SW 1271 (cell line): Measurements from ENCODE around the gene PKN1.
"Not testable (repeated sequence)": the region's sequence is repeated elsewhere in the genome, so short reads cannot be mapped to it uniquely, and the experiment has no call there.

Experiments
- DNase-seq, 2 experiments: peaks; one replicate each; lab custom pipeline; 2025; lab: John Stamatoyannopoulos, UW

PKN1 gene

DNA sequence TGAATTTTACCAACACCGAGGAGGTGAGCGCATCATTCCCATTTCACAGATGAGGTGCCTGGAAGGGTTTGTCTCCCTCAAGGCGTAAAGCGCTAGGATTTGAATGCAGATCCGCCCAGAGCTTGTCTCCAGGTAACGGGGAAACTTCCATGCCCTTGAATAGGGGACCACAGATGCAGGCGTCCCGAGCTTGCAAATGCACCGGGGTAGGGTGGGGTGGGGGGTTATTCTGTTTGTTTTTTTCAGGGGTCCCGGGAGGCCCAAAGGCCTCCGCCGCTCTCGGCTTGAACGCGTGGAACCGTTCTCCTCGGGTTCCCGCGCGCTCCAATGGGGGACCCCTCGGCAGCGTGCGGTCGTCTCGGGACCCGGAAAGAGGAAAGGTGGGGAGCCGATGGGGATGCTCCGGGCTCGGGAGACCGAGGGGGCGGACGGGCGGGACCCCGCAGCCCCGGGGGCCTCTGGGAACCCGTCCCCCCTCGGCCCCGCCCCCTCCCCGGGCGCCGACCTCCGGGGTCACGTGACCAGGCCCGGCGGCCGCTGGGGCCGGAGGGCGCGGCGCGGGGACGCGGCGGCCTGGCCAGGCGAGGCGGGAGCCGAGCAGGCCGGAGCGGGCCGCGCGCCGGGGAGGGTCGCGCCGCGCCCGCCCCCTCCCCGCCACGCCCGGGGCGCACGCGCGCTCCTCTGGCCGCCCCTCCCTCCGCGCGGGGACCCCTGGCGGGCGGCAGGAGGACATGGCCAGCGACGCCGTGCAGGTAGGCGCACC, at the start of gene PKN1:
Gene PKN1, plus strand, starts transcription at position 516 of the 763 bp plus-strand sequence. Its CDS starts 216 bp downstream, at position 732.
- peak in 1 of 2 experiments; percentile 21 for DNase-seq

DNA sequence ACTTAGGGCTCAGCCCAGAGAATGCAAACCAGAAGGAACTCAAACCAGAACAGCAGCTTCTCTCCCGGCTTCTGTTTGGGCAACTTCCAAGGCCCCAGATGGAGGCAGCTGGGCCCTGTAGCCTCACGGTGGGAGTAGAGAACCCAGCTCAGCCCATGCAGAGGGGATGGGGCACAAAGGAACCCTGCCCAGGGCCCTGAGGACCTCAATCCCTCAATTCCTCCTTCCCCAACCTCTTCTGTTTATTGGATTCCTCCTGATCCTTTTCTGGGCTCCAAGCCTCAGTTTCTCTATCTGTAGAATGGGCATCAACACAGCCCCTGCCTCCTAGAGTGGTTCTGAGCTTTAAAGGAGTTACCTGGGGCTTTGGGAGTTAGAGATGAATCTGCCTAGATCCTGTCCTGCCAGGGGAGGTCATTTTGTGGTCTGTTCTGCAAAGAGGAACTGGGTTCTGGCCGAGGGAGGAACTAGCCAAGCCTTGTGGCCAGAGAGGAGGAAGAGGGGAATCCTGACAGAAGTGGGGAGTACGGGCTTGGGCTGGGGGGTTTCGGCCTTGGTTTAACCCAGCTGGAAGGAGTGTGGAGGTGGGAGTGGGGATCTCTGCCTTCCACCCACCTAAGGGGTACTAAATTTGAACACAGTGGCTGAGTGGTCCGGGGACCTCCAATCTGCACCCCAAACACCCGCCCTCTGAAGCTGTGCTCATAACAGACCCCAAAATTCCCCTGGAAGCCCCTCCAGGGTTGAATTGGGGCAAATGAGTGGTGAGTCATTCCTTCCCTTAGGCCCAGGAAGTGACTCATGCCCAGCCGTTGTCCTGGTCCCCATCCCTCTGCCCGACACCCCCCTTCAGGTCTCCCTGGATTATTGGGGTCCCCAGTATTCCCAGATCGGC, 49.2 kb upstream of the PKN1 start:
- no peak for DNase-seq

DNA sequence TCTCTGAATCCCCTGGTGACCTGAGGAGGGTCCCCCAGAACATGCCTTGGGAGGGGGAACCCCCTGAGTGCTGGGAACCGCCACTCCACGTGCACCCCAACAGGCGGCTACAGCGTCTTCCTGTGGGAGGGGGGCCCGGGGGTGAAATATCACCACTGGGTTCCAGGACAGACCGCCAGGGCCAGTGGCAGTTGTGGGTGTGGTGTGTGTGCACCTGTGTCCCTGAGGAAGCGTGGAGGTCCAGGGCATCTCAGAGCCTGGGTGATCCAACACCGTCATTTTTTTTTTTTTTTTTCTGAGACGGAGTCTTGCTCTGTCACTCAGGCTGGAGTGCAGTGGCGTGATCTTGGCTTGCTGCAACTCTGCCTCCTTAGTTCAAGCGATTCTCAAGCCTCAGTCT, 47.6 kb upstream of the PKN1 start:
- no peak for DNase-seq

DNA sequence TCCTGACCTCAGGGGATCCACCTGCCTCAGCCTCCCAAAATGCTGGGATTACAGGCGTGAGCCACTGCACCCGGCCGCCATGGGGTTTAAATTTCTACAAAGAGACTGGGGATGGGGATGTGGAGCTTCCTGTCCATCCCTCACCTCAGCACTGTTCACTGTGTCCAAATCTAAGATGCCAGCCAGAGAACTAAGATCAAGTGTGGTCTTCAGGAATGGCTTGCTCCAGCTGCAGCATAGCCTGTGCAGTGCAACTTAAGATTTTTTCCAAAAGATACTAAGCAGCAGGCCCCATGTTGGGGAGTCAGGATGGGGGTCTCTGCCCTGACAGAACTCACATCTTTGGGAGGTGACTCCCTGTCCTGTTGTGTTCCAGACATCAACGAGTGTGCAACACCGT, 42.6 kb upstream of the PKN1 start:
- DNase-seq: no peak

DNA sequence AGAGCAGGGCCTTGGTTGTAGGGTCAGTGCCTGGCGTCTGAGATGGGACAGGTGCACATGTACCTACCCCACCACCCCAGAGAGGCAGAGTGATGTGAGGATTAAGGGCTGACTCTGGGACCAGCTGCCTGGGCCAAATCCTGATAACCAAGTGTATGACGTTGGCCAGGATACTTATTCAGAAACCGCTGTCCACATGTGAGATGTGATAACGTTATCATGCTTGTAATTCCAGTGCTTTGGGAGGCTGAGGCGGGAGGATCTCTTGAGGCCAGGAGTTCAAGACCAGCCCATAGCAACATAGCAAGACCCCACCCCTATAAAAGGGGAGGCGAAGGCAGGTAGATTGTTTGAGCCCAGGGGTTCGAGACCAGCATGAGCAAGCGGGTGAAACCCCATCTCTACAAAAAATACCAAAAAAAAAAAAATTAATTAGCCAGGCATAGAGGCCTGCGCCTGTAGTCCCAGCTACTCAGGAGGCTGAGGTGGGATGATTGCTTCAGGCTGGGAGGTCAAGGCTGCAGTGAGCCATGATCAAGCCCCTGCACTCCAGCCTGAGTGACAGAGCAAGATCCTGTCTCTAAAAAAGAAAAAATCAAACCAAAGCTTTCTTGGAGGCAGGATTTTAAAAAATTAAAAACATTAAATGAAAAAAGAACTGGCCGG, 41.8 kb upstream of the PKN1 start:
- DNase-seq: no peak

DNA sequence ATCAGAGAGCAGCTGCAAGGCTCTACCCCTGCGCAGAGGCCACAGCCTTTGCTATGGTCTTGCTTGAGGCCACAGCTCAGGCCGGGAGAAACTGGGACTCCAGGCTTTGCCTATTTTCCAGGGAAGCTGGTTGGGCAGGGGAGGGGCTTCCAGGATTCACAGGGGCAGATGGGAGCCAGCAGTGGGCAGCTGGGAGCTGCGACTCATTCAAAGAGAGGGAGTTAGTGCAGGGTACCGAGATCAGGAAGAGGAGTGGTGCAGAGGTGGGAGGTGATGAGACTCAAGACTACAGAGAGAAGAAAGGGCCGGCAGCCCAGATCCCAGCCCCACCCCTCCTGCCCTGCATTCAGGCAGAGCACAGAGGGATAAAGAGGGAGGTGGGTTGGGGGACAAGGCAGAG, 39.8 kb upstream of the PKN1 start:
- no peak for DNase-seq

DNA sequence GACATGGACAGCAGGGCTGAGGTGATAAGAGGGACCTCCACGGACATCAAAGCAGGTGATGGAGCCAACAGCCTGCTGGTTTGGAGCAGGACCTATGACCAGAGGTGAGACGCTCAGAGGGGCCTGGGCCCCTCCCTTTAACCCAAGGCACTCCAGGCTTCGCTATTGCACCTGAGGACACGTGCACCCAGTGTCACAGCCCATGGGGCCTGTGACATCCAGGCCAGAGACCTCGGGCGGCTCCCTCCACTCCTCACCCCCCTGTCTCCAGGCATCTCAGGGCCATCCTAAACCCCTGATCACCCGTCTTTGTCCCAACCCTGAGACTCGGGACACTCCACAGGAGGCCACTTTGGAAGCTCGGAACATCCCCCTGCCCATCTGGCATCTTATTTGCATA, 38.9 kb upstream of the PKN1 start:
- no peak for DNase-seq

DNA sequence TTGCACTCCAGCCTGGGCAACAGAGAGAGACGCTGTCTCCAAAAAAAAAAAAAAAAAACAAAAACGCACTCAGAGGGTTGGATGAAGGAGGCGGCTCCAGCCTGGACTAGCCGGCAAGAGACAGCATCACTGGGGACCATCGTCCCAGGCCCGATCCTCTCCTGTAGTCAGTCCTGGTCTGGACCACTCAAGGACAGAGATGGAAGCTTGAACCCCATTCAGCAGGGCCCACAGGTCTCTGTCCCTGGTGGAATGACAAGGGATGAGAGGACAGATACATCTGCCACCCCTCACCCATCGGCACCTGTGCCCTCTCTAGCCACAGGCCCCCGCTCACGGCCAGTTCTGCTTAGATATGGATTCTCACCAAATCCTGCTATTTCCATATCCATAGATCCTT, 37.8 kb upstream of the PKN1 start:
- DNase-seq: no peak

DNA sequence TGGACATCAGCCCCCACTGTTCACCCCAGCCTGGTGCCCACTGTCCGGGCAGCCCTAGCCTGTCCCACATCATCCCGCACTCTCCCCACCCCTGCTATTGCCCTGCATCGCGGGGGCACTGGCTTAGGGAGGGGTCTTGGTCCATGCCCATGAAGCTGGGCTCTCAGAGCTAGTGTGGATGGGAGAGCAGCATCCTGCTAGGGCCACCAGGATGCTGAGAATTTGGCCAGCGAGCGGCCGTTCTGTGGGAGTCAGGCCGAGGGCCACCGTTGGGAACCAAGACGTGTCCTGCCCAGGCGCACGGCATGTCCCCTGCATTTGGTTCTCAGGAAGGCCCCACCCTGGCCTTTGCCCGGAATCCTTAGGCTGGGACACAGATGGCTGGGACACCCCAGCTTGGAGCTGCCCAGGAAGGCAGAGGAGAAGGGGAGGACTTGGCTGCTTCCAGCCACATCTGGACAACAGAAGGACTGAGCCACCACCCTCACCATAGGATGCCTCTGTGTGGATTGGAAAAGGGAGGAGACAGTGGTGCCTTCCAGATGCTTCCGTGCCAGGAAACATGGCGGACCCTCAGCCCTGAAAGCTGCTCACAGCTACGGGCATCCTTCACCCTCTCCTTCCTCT, 37.3 kb upstream of the PKN1 start:
- no peak for DNase-seq

DNA sequence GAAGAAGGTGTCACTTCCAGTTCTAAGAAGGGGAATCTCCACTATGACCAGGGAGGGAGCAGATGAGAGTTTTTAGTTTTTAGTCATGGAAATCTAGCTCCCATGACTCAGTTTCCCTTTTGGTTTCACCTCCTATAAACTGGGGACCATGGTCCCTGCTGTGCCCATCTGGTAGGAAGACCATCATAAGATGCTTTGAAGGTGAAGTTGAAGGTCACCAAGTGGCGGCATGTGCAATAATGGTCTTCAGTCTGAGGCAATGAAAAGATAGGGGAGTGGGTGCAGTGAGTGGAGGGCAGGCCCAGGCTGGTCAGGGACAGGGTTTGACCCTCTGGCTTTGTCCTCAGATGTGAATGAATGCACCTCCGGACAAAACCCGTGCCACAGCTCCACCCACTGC, 36.4 kb upstream of the PKN1 start:
- DNase-seq: not testable (repeated sequence)

DNA sequence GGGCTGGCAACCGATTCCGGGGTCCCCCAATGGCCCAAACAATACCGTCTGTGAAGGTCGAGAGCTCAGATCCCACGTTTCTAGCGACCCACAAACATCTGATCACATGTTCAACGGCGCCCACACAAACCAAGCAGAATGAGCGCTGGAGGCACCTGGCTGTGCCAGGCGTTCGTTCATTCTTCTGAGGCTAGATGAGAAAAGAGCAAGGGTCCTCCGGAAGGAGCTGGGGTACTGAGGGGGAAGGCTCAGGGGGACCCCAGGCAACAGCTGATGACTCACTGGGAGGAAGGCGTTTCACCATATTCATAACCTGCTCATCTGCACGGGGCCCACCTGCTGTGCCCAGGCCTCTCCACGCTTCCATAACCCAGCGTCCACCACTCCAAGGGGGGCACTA, 35.9 kb upstream of the PKN1 start:
- DNase-seq: not testable (repeated sequence)

DNA sequence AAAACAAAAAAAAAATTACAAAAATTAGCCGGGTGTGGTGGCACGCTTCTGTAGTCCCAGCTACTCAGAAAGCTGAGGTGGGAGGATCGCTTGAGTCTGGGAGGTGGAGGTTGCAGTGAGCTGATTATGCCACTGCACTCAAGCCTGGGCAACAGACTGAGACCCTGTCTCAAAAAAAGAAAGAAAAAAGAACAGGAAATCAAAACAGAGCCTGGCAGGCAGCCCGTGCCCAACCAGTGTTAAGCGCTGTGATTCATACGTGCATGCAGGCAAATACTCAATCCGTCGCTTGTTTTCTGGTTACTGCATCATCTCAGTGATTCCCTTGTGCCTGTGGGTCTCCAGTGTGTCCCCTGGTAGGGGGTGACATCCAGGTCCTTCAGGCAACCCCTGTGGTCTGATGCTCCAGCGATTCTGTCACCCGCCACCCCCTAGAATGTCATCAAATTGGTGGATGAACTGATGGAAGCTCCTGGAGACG, 32.1 kb upstream of the PKN1 start:
- no peak for DNase-seq

DNA sequence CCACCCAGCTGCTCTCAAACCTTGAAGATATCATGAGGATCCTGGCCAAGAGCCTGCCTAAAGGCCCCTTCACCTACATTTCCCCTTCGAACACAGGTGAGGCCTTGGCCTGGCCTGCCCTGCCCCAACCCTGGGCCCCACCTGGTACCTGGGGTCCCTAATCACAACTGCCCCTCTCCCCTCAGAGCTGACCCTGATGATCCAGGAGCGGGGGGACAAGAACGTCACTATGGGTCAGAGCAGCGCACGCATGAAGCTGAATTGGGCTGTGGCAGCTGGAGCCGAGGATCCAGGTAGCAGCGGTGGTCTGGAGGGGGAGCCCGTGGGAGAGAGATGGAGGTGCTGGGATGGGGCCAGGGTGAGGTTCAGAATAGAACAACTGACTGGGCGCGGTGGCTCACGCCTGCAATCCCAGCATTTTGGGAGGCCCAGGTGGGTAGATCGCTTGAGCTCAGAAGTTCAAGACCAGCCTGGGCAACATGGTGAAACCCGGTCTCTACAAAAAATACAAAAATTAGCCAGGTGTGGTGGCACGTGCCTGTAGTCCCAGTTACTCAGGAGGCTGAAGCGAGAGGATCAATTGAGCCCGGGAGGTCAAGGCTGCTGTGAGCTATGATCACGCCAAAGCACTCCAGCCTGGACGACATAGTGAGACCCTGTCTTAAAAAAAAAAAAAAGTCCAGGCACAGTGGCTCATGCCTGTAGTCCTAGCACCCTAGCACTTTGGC, 31.5 kb upstream of the PKN1 start:
- DNase-seq: no peak

DNA sequence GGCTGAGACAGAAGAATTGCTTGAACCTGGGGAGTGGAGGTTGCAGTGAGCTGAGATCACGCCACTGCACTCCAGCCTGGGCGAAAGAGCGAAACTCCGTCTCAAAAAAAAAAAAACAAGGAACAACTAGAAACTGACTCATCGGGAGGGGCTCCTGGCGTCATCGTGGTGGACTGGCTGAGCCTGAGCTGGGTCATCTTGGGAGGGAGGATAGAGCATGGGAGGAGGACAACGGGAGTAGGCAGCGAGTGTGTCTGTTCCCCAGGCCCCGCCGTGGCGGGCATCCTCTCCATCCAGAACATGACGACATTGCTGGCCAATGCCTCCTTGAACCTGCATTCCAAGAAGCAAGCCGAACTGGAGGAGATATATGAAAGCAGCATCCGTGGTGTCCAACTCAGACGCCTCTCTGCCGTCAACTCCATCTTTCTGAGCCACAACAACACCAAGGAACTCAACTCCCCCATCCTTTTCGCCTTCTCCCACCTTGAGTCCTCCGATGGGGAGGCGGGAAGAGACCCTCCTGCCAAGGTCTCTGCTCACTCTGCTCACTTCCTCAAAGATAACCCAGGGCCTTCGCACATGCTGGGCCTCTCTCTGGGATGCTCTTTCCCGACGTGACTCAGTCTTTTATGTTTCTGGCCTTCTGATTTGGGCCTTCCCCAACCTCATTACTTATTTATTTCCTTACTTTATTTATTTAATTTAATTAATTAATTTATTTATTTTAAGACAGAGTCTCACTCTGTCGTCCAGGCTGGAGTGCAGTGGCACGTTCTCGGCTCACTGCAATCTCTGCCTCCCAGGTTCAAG, 30.6 kb upstream of the PKN1 start:
- DNase-seq: peak in 1 of 2 experiments; percentile 13

DNA sequence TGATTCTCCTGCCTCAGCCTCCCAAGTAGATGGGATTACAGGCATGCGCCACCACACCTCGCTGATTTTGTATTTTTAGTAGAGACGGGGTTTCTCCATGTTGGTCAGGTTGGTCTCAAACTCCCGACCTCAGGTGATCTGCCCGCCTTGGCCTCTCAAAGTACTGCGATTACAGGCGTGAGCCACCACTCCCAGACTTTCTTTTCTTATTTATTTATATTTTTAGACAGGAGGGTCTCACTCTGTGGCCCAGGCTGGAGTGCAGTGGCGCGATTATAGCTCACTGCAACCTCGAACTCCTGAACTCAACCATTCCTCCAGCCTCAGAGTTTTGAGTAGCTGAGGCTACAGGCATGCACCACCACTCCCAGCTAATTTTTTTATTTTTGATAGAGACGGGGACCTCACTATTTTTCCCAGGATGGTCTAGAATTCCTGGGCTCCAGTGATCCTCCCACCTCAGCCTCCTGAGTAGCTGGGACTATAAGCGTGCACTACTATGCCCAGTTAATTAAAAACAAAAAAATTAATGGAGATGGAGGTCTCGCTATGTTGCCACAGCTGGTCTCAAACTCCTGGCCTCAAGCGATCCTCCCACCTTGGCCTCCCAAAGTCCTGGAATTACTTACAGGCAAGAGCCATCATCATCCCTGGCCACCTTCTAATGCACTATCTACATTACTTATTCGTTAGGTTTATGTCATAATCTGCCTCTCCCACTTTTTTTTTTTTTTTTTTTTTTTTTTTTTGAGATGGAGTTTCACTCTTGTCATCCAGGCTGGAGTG, 29.8 kb upstream of the PKN1 start:
- DNase-seq: not testable (repeated sequence)

DNA sequence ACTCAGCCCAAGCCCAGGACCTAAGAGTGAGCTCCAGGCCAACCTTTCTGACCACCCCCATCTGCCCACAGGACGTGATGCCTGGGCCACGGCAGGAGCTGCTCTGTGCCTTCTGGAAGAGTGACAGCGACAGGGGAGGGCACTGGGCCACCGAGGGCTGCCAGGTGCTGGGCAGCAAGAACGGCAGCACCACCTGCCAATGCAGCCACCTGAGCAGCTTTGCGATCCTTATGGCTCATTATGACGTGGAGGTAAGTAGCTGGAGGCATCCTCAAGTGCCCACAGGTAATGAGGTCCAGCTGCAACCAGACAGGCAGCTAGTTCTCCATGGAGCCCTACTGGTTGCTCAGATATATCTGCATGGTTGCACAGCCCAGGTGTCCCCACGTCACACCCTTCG, 28.8 kb upstream of the PKN1 start:
- DNase-seq: no peak

DNA sequence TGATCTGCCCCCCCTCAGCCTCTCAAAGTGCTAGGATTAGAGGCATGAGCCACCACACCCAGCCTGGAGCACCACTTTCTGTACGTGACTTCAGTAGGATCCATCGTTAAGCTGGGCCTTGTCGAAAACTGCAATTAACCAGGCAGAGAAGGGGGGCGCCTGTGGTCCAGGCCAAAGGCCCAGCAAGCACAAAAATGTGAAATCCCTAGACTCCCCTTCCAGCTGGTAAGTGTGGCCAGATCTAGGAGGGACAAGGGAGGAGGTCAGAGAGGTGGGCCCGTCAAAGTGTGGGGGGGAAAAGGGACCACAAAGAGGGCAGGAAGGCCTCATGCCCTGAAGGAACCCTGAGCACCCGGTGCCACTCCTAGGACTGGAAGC, 27.7 kb upstream of the PKN1 start:
- no peak for DNase-seq

DNA sequence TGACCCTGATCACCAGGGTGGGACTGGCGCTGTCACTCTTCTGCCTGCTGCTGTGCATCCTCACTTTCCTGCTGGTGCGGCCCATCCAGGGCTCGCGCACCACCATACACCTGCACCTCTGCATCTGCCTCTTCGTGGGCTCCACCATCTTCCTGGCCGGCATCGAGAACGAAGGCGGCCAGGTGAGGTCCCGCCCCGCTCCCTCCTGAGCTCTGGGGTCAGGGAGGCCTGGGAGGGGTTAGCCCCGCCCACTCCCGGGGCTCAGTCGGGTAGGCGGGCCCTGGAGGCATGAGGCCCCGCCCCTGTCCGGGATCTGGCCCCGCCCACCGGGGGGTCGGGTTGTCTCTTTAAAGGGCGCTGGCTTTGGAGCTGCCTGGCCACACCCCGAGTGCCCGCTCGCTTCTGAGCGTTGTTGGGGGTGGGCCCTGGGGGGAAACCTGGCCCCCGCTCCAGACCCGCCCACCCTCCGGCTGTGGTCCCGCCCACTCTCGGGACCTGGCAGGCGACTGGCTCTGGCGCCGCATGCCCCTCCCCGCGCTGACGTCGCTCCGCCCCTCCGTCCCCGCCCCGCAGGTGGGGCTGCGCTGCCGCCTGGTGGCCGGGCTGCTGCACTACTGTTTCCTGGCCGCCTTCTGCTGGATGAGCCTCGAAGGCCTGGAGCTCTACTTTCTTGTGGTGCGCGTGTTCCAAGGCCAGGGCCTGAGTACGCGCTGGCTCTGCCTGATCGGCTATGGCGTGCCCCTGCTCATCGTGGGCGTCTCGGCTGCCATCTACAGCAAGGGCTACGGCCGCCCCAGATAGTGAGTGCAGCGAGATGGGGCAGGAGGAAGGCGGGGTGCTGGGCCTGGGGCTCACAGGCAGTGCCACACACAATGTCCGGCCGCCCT, 27.1 kb upstream of the PKN1 start:
- DNase-seq: peak in 1 of 2 experiments; percentile 31
